H54 (cell line): Measurements from ENCODE around the gene CHKA.

Experiments used
- DNase-seq: peaks from one replicate; pipeline ENCODE4 v3.0.0; 2011; ENCODE audit warnings: low spot score, mixed read lengths; ENCODE audit not compliant: insufficient read length
- FAIRE-seq: peaks from 3 replicates; lab custom pipeline; 2011; peaks lifted over from hg19 to GRCh38; lab: Jason Lieb, UNC
- POLR2A ChIP-seq: IDR thresholded peaks from 2 replicates; pipeline ENCODE4 v1.6.1; 2011; ENCODE audit warnings: low read depth, mild to moderate bottlenecking, low read length

The CHKA gene

GRCh38 chr11:68043349-68044144, 77.6 kb downstream of the CHKA start:
- FAIRE-seq (peak; percentile 70), DNase-seq (peak; percentile 100)
- peak; percentile 22; the same call in 1 of the 2 replicates for TF ChIP-seq POLR2A

DNA sequence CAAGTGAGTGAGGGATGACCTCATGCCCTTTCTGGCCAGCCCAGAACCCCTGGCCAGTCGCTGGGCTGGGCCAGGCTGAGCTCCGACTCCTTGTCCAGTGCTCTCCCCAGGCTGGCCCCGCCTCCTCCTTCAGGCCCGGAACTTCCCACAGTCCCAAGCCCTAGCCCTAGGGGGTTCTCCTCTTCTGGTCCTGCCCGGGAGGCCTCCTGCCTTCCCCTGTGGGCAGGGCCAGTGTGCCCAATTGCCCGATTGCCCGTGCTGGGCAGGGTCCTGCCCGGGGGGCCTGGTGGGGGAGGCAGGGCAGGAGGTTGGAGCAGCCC, 78.2 kb downstream of the CHKA start:
- DNase-seq (peak; percentile 76), FAIRE-seq (no peak)
- TF ChIP-seq POLR2A: no peak

DNA sequence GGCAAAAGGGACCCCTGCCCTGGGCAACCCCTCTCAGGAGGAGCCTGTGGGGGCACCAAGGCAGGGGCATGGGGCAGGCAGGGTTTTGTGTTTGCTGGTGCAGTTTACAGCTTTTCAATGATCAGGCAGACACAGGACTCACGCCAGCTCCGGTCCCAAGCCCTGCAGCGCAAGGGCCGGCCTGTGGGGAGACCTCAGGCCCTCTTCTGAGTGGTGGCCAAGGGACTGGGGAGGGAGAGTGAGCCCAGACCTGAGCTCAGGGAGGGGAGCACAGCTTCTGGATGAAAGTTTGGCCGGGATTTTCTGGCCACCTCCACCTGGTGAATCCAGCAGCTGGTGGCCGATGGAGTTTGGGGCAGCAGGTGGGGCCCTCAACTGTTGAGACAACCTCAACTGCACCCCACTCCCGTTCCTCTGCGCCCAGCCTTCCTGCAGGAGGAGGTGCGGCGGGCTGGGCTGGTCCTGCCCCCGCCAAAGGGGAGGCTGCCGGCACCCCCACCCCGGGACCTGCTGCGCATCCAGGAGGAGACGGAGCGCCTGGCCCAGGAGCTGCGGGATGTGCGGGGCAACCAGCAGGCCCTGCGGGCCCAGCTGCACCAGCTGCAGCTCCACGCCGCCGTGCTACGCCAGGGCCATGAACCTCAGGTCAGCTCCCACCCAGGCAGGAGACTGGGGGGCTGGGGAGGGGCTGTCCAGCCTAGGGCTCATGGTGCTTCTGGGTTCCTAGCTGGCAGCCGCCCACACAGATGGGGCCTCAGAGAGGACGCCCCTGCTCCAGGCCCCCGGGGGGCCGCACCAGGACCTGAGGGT, 78.8 kb downstream of the CHKA start:
- DNase-seq (no peak), FAIRE-seq (no peak)
- no peak for TF ChIP-seq POLR2A

GRCh38 chr11:68041617-68042218, 79.5 kb downstream of the CHKA start:
- DNase-seq: no peak
- no peak for FAIRE-seq
- no peak for TF ChIP-seq POLR2A

DNA sequence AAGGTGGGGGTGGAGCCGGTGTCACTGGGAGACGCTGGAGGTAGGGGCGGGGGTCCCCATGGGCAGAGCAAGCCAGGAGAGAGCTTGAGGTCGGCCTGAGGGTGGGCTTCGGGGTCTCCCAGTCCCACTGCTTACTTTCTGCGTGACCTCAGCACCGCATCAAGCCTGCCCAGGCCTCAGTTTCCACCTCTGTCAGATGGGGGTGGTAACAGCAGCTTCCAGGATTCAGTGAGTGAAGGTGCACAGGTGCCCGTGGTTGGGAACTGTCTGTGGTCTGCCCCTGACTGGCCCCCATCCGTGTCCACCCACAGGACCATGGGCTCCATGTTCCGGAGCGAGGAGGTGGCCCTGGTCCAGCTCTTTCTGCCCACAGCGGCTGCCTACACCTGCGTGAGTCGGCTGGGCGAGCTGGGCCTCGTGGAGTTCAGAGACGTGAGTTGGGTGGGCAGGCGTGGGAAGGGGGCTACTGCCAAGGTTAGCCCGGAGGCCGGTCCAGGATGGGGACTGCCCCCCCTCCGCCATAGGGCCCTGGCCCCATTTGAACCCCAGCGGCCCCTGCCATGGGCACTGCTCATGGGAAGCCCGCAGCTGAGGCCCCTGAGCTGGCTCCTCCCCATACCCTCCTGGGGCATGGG, 80.1 kb downstream of the CHKA start:
- FAIRE-seq (no peak), DNase-seq (no peak)
- no peak for TF ChIP-seq POLR2A

GRCh38 chr11:68040101-68040956, 80.9 kb downstream of the CHKA start:
- peak; percentile 64 for DNase-seq
- FAIRE-seq: no peak
- peak; percentile 47 for TF ChIP-seq POLR2A

GRCh38 chr11:68039526-68040086, 81.6 kb downstream of the CHKA start:
- no peak for FAIRE-seq
- no peak for DNase-seq
- TF ChIP-seq POLR2A: no peak

DNA sequence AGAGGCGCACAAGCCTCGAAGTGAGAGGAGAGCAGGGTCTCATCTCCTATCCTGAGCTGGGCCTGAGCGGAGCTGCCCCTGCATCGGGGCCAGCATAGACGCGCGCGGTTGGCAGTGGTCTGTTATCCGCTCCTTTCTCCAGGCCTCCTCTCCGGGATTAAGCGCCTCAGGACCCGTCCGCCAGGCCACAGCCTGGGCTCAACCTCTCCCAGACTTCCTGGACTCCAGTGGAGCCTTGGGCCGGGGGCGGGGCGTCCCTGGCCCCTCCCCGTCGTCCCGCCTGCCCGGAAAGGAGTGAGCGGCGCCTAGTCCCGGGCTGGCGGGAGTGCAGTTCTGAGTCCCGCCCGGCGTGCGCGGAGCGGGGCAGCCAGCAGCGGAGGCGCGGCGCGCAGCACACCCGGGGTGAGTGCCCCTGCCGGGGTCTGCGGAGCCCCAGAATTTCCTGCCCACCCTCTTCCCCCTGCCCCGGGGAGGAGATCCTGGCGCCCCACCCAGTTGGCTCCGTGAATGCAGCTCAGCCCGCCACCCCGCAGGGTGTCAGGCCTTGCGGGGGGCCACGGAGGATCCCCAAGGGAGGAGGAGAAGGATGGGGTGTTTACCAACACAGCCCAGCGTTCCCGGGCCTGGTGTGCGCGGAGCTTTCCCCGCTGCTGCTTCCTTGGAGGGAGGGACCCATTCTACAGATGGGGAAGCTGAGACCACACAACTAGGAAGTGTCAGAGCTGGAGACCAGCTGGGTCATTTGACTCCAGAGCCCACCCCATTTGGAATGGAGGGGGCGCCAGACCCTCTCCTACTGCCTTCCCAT, 82.3 kb downstream of the CHKA start, which contains the start of gene TCIRG1:
Gene TCIRG1 (plus strand): TSS at position 308 of the 808 bp plus-strand sequence. CDS start 2,247 bp downstream, outside the sequence.
- DNase-seq (peak; percentile 95), FAIRE-seq (no peak)
- TF ChIP-seq POLR2A: peak; percentile 93

DNA sequence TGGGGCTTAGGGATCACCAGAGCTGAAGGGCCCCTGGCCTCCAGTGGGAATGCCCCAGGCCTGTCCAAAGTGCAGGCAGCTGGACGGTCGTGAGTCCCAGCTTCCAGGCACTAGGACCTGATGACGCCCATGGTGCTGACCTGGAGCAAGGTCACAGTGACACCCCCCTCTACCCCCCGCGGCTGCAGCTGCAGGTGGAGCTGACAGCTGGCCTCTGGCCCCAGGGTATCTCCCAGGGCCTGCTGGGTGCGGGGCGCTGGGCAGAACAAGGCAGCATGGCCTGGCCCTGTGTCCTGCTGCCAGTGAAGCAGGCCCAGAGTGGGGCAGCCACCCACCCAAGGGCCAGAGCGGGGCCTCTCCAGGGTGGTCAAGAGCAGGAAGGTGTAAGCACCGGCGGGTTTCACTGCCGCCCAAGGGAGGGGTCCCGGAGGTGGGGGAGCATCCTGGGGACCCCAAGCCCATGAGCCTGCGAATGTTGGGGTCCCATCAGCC, 82.9 kb downstream of the CHKA start:
- TF ChIP-seq POLR2A: no peak

GRCh38 chr11:68037411-68038225, 83.6 kb downstream of the CHKA start:
- TF ChIP-seq POLR2A: no peak
- FAIRE-seq: no peak
- no peak for DNase-seq

More for the DNA sequence above, 82.9 kb downstream of the CHKA start:
- DNase-seq (no peak), FAIRE-seq (no peak)
